Prostate gland (tissue), 2 donors: Measurements from ENCODE around the gene ZNF90.

ENCODE experiments used
- CTCF ChIP-seq, 4 experiments: fragments of 200-600 bp in 2 of 4; fragments of 450-650 bp in 2 of 4; sonication (generic) in 2 of 4; IDR thresholded peaks; 1 replicate in 3 of 4; 2 replicates in 1 of 4; pipeline ENCODE4 v1.5.1; 2016 to 2019; ENCODE audit warnings: antibody characterized with exemption in 4 of 4, mild to moderate bottlenecking in 2 of 4, moderate library complexity in 2 of 4
- POLR2A ChIP-seq: fragments of 450-650 bp; IDR thresholded peaks from one replicate; pipeline ENCODE4 v1.6.1; 2016; ENCODE audit warnings: antibody characterized with exemption, mild to moderate bottlenecking
- POLR2AphosphoS5 ChIP-seq: sonication (generic); formaldehyde crosslinking; IDR thresholded peaks from one replicate; pipeline ENCODE4 v1.6.1; 2017; ENCODE audit warnings: antibody characterized with exemption

- TF ChIP-seq POLR2A (no peak), CTCF (IDR thresholded peaks at IDR 0.05) (no peak), POLR2AphosphoS5 (no peak)
Measured at GRCh38 chr19:20060282-20060681, 17.5 kb upstream of the ZNF90 start.
